ENCODE data around the gene CTBP1.

The CTBP1 gene

DNA sequence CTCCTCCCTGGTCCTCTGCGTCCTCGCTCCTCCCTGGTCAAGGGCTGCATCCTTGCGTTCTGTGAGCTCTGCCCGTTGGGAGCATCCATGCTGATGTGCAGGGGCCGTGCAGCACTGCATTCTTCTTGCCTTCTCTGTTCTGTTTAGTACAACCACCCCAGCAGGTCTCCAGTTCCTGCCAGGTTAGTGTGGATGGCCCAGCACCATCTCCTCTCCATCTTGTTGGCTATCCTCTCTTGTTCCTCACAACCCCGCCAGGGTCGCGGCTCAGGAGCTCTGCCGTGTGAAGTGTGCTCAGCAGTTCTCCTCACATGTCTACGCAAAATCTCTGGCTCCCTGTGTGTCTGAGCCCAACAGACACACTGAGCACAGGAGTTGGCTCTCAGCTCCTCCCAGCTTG, 30.3 kb upstream of the CTBP1 start:
- no peak for DNase-seq

DNA sequence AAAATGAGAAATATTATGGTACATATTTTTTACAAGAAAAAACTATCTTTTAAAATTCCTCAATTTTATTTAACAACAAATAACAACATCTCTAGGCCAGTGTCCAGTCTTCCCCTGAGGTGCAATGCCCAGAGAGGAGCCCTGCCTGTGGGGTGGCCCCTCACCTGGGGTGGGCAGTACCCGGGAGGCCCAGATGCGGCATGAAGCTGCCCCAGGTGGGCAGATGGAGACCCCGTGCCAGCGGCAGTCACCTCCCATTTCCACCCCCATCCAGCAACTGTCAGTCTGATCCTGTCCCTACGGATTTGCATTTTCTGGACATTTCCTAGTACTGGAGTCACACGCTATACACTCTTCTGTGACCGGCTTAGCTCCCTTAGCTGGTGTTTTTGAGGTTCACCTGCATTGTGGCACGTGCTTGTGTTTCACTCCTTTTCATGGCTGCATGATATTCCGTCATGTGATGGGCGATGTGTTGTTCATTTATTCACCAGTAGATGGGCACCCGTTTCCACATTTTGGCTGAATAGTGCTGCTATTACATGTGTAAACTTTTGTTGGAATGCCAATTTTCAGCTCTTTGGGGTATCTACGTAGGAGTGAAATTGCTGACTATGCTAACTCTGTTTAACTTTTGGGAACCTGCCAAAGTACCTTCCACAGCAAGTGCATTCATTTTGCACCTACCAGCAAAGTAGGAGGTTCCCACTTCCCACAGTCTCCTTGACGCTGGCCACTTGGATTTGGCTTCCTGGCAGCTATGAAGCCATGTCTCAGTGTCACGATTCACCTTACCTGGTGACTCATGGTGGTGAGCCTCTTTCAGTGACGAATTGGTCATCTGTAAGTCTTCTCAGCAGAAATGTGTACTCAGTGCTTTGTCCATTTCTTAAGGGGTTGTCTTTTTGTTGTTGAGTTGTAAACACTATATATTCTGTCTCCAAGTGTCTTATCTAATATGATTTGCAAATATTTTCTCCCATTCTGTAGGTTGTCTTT, 29.0 kb upstream of the CTBP1 start:
- DNase-seq = no peak

DNA sequence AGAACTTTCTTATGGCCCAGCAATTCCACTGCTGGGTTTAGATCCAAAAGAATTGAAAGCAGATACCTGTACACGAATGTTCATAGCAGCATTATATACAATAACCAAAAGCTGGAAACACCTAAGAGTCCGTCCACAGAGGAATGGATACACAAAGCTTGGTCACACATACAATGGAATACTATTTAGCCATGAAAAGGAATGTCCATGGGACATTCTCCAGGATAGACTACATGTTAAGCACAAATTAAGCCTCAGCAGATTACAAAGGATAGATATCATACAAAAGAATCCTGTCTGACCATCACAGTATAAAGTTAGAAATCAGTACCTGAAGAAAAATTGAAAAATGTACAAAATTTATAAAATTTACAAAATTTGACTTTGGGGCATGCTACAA, 28.1 kb upstream of the CTBP1 start:
- no peak for DNase-seq

DNA sequence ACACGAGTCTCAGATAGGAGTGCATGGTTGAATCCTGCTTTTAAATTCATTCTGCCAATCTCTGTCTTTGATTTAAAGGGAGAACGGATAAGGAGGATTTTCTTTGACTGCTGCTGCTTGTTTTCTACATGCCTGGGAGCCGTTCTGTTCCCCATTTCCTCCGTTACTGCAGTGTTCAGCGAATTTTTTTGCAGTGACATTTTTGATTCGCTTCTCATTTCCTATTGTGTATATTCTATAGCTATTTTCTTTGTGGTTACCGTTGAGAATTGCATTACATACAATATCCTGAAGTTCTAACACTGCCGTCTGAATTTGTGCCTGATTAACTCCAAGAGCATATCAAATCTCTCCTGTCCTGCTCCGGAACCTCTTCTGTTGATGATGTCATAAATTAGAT, 25.9 kb upstream of the CTBP1 start:
- no peak for DNase-seq

DNA sequence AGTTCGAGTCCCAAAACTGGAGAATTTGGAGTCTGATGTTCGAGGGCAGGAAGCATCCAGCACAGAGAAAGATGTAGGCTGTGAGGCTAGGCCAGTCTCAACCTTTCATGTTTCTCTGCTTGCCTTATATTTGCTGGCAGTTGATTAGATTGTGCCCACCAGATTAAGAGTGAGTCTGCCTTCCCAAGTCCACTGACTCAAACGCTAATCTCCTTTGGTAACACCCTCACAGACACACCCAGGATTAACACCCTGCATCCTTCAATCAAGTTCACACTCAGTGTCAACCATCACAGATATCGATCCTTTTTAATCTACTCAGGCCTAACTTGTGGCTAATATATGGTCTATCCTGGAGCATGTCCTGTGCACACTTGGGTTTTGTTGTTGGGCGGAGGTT, 22.8 kb upstream of the CTBP1 start:
- no peak for DNase-seq

DNA sequence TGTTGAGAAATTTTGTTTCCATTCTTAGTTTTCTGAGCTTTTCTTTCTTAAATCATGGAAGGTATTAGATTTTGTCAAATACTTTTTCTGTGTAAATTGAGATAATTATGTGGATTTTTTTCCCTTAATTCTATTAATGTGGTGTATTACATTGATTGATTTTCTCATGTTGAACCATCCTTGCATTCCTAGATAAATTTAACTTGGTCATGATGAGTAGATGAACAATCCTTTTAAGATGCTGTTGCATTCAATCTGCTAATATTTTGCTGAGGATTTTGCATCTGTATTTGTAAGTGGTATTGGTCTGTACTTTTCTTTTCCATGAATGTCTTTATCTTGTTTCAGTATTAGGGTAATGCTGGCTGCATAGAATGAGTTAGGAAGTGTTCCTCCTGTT, 20.3 kb upstream of the CTBP1 start:
- no peak for DNase-seq

DNA sequence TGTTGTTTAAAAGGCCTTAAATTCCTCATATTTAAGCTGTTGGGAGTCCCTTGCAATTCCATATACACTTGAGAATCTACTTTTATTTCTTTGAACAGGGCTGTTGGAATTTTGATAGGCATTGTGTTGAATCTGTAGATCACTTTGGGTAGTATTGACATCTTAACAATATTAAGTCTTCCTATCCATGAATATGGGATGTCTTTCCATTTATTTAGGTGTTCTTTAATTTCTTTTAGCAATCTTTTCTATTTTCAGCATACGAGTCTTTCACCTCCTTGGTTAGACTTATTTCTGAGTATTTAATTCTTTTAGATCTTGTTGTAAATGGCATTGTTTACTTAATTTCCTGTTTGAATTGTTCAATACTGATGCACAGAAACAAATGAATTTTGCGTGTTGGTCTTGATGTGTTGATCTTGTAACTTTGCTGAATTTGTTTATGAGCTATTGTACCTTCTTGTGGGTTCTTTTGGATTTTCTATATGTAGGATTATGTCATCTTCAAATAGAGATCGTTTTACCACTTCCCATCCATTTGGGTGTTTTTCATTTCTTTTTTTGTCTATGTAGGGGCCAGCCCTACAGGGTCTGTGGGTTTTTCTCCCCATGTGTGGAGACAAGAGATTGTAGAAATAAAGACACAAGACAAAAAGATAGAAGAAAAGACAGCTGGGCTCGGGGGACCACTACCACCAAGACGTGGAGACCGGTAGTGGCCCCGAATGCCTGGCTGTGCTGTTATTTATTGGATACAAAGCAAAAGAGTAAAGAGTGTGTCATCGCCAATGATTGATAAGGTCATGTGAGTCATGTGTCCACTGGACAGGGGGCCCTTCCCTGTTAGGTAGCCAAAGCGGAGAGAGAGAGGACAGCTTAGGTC, 18.2 kb upstream of the CTBP1 start:
- no peak for DNase-seq

DNA sequence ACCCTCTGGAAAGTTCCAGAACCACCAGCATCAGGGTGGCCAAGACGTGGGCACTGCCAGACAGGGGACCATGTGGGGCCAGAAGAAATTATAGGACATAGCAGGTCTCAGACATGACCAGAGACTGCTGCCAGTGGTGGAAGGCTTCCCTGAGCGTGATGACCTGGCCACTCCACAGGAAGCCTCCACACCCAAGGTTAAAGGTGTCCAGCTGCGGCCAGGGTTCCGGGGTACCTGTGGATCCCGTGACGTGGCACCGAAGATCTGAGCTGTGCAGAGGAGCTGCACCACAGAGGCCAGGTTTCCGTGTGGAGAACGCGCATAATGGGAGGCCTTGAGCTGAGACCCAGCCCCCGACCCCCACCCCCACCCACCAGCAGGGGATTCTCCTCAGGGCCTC, 16.4 kb upstream of the CTBP1 start:
- DNase-seq = no peak

DNA sequence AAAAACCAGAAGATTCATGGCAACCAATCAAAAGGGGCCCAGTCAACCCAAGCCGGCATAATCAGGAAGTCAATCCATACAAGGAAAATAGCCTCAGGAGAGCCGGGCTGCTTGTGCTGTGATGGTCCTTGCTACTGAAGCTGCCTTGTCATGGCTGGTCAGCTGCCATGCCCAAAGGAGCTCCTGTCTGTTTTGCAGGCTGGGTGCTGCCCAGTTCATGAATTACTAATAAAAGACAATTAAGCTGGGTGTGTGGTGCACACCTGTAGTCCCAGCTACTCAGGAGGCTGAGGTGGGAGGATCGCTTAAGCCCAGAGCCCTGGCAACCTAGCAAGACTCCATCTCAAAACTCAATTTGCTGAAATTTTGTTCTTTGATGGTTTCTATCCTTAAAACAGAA, 16.0 kb upstream of the CTBP1 start:
- no peak for DNase-seq

DNA sequence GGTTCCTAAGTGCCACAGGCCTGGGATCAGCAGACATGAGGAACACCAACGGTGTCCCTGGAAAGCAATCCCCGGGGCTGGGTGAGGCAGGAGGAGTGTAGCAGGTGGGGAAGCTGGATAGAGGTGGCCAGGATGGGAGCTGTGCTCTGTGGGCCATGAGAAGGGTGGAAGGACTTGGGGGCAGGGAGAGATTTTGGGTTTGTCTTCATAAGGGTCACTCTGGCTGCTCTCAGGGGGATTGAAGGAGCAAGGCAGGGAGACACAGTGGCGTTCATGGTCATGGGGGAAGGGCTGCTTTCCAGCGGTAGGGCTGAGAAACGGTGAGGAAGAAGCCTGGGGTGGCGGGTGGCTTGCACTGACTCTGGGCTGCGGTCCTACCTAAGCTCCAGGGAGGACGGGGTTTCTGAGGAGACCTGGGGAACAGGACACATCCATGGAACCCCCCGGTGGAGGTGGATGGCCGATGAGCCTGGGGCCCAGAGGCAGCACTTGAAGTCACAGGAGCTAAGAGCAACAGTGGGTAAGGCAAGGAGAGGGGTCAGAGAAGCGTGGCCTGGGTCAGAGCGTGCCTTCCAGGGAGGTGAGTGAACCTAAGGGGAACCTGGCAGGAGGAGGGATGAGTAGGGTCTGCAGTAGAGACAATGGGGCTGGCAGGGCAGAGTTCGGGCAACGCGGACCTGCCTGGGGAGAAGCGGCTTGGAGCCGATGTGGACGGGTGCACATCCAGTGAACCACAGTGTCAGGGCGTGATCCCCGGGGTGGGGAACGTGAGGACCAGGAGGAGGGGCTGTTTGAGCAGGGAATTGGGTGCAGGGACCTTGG, 12.4 kb upstream of the CTBP1 start:
- no peak for DNase-seq

DNA sequence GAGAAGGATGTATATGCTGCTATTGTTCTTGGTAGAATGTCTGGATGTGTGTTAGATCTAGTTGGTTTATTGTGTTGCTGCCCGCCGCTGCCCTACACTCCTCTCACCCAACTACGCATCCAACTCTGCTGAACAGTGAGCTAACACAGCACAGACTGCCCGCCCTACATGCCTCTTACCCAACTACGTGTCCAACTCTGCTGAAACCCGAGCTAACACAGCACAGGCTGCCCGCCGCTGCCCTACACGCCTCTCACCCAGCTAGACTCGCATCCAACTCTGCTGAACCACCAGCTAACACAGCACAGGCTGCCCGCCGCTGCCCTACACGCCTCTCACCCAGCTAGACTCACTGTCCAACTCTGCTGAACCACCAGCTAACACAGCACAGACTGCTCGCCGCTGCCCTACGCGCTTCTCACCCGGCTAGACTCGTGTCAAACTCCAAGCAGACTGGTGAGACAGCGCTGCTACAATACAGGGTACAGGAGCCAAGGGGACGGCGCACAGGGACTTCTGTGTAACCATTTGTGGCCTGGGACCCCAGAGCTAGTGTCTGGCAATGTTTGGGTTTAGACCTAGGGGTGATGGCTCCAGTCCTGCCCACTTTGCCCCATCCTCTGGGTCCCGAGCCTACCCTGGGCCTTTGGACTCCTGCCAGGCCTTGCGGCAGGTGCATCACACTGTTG, 11.6 kb upstream of the CTBP1 start:
- DNase-seq = peak; percentile 8

DNA sequence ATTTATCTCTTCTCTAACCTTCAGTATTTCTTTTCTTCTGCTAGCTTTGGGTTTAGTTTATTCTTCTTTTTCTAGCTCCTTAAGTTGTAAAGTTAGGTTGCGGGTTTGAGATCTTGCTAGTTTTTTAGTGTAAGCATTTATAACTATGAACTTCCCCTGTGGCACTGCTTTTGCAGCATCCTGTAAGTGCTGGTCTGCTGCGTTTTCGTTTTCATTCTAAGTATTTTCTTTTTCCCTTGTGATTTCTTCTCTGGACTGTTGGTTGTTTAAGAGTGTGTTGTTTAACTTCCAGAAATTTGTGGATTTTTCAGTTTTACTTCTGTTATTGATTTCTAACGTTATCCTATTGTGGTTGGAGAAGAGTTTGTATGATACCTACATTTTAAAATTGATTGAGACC, 11.0 kb upstream of the CTBP1 start:
- DNase-seq = no peak

DNA sequence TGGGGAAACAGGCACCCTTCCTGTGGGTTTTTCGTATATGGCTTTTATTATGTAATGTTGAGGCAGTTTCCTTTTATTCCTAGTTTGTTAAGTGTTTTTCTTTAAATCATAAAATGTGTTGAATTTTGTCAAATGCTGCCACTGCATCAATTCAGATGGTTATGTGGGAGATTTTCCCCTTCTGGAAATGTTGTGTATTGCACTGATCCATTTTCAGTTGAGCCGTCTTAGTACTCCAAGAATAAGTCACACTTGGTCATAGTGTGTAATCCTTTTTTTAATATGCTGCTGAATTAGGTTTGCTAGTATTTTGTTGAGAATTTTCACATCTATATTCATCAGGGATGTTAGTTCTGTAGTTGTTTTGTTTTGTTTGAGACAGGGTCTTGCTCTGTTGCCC, 9.5 kb upstream of the CTBP1 start:
- no peak for DNase-seq

DNA sequence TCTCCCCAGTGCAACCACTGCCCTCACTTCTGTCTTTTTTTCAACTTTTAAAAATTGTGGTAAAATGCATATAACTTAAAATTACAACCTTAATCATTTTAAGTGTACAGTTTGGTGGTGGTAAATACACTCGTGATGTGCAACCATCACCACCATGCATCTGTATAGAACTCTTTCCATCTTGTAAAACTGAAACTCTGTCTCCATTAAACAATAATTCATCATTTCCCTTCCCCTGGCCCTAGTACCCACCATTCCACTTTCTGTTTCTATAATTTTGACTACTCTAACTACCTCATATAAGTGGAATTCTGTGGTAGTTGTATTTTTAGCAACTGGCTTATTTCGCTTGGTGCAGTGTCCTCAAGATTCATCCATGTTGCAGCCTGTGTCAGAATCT, 6.8 kb upstream of the CTBP1 start:
- no peak for DNase-seq

DNA sequence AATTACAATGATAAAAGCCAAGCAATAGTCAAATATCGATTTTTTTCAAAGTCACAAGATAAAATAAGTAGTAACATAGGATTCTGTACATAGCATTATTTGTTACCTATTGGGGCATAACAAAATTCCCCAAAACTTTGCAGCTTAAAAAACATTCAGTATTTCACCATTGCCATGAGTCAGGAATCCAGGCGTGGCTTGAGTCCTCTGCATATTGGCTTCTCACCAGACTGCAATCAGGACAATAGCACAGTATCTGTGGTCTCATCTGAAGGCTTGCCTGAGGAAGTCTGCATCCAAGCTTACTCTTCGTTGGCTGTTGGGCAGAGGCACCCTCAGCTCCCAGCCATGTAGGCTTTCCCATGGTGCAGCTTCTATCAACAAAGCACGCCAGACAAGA, 6.2 kb upstream of the CTBP1 start:
- no peak for DNase-seq

DNA sequence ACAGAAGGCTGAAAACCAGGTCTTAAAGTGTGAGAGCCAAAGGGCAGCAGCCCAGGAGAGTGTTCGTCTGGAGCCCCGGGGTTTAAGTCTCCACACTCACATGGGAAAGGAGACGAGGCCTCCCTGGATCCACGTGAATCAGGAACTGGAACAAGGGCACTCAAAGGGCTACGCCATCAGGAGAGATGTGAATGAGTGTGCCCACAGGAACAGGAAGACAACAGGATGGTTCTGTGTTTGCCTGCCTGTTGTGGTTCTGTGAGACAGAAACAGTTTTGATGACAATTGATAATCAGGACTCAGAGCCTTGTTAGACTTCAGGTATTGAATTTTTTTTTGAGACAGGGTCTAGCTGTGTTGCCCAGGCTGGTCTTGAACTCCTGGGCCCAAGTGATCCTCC, 4.9 kb upstream of the CTBP1 start:
- no peak for DNase-seq

DNA sequence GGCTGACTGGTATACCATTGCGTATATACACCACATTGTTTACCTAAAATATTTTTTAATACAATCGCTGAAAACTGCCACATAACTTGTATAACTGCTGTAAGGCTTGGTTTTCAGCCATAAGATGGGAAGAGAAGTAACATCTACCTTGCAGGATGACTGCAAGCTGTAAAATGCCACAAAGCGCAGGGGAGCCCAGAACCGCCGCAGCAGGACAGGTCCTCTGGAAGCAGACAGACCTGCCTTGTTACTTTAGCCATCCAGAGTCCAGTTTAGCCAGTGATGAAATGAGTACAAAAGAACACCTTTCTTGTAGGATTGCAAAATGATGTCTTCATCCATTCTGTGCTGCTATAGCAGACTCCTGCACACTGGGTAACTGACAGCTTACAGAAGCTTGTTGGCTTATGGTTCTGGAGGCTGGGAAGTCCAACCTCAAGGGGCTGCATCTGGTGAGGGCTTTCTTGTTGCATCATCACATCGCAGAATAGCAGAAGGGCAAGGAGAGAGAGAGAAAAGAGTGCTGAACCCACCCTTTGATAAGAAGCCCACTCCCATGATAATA, 4.1 kb upstream of the CTBP1 start:
- DNase-seq = no peak

DNA sequence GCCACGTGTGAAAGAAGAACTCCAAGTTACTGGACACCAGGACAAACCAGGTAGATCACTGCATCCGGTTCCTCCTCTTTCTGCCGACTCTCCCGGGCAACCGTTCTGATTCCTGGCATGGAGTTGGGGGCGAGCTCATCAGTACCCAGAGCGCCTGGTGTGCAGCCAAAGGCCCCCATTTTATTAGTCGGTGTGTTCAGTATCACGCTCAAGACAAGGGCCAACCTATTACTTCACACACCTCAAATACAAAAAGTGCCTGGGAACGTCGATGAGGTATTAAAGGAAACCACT, 2.8 kb upstream of the CTBP1 start:
- no peak for DNase-seq

DNA sequence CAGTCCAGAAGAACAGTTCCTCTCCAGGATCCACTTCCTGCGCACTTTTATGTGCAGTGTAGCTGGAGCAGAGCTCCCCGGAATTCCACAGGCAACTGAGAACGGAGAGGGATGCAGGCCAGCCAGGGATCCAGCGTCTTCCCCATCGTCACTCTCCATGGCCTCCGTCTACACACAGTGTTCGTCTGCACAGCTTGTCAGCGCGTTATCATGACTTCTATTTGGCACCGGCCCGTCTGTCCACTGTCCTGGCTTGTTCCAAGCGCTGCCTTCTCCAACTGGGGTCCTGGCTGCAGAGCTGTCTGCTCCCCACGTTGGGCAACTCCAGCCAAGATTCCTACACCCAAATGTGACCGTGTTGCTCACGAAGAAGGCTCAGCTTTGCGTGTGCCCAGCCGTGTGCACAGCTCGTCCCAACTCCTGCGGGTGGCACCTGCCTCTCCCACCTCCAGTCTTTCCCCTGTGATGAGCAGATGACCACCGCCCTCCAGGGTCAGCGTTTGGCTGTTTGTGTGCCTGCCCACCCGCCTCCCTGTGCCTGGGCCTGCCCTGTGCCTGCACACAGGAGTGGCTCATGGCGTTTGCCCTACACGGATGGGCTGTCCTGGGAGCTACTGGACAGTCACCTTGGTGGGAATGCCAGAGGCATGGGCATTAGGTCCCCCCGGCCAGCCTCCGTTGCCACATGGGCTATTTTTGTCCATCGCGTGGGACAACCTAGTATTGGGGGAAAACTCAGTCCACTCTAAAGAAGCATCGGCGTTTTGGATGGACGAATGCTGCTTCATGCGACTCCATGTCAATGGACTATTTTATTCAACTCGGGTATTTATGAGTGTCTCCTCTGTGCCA, 2.2 kb upstream of the CTBP1 start:
- no peak for DNase-seq

DNA sequence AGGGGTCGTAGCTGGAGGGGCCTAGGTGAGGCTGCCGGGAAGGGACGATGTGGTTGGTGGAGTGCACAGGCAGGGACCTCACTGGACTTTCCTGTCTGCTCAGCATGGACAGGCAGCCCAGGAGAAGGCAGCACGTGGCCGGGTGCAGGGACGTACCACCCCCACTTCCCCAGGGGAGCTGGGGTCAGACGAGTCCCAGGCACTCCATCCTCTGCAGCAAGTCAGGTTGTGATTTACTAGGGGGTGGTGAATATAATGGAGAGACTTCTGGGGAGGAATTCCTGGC, 1.5 kb upstream of the CTBP1 start:
- no peak for DNase-seq

DNA sequence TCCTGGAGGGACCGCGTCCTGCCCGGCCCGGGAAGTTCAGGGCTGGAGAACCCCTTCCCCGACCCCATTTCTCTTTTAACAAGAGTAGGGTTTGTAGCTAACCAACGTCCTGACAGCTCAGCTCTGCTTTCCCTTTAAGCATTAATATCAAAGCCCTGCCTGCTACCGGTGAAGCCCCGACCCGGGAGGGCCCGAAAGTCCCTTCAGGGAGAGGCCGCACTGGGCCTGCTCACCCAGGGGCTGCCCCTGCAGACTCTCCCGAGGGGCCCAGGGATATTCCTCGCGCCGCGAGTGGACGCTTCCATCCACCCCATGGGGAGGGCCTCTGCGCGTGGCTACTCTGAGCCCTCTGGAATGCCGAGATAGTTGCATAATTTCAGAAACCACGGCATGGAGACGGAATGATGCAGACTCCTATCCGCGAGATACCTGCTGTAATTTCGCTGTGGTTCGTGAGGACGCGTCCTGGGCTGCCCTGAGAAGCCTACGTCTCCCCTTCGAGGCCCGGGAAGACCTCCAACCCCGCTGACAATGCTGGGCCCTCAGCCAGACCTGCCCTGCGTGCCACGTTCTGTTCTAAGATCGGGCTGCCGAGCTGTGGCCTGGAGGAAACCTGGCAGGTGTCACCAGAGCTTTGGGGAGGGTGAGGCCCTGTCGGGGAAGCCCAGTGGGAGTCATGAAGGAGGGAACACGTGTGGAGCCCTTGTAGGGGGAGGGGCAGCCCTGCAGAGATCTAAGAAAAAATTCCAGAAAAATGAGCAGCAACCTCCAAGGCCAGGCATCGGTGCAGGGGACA, 999 bp upstream of the CTBP1 start:
- DNase-seq = no peak
